ENCODE data around the gene AGRN. TPM values are rescaled to one million over a fixed set of nuclear protein-coding genes. Genes with fewer than 3 reads are reported as not detected.

AGRN gene
- total RNA-seq, 1 experiment from 2014 or later, result 184 TPM

GRCh38 chr1:1080122-1080757, 60.3 kb downstream of the AGRN start (continued):
- TF ChIP-seq PRDM15 (CRISPR knock-in tag; IDR thresholded peaks at IDR 0.05), result peak; percentile 91
- TF ChIP-seq E2F1 (CRISPR knock-in tag; IDR thresholded peaks at IDR 0.05), result no peak
- no peak for TF ChIP-seq AFF4 (CRISPR knock-in tag; IDR thresholded peaks at IDR 0.05; ENCODE audit: borderline replicate concordance)
- no peak for TF ChIP-seq ZNF512 (CRISPR knock-in tag; IDR thresholded peaks at IDR 0.05; ENCODE audit: borderline replicate concordance)
- no peak for TF ChIP-seq STAT6 (CRISPR knock-in tag; conservative IDR thresholded peaks at IDR 0.05; ENCODE audit: low read depth)
- TF ChIP-seq TP53 (CRISPR knock-in tag; IDR thresholded peaks at IDR 0.05), result no peak
- TF ChIP-seq NFATC4 (CRISPR knock-in tag; IDR thresholded peaks at IDR 0.05), result no peak
- peak; percentile 35; the same call in 1 of the 2 replicates for TF ChIP-seq SP1 (CRISPR knock-in tag; conservative IDR thresholded peaks at IDR 0.05)
- no peak for TF ChIP-seq GTF2I (CRISPR knock-in tag; conservative IDR thresholded peaks at IDR 0.05)
- no peak for TF ChIP-seq CREM (CRISPR knock-in tag; IDR thresholded peaks at IDR 0.05)
- no peak for TF ChIP-seq NR1H2 (CRISPR knock-in tag; IDR thresholded peaks at IDR 0.05)
- no peak for TF ChIP-seq SOX15 (CRISPR knock-in tag; IDR thresholded peaks at IDR 0.05)
- TF ChIP-seq PRRX2 (CRISPR knock-in tag; IDR thresholded peaks at IDR 0.05), result no peak
- TF ChIP-seq ZNF263 (CRISPR knock-in tag; IDR thresholded peaks at IDR 0.05; ENCODE audit: low read depth), result no peak
- TF ChIP-seq NR2C2 (CRISPR knock-in tag; IDR thresholded peaks at IDR 0.05), result no peak
- no peak for TF ChIP-seq FOXK1 (CRISPR knock-in tag; IDR thresholded peaks at IDR 0.05)
- TF ChIP-seq GRHL2 (CRISPR knock-in tag; IDR thresholded peaks at IDR 0.05; ENCODE audit: insufficient replicate concordance, severe bottlenecking), result no peak
- no peak for TF ChIP-seq ZNF416 (CRISPR knock-in tag; IDR thresholded peaks at IDR 0.05)
- TF ChIP-seq ZNF138 (CRISPR knock-in tag; conservative IDR thresholded peaks at IDR 0.05), result no peak
- no peak for TF ChIP-seq ARID4B (CRISPR knock-in tag; IDR thresholded peaks at IDR 0.05; ENCODE audit: borderline replicate concordance)

All from WTC11 (cell line).